GM12878 (cell line): Measurements from ENCODE around the gene RALGPS2. TPM values are rescaled to one million over a fixed set of nuclear protein-coding genes. Genes with fewer than 3 reads are reported as not detected.

ENCODE experiments used
- ATAC-seq: fragments of 200-7000 bp; cut with Tn5 transposase; 3 replicates; pipeline ENCODE4 v1.9.1; 2020; ENCODE audit warnings: mild to moderate bottlenecking, moderate library complexity
- BruUV-seq: library from RNA; stranded (reverse); fragments of 400-500 nt; replicated peaks from 2 replicates; lab custom pipeline; 2021; lab: Mats Ljungman, UMichigan
- CTCF ChIA-PET: fragments of 300-600 bp; sonication (Branson Sonifier 250); formaldehyde crosslinking; extraction: SDS; loops from one replicate; lab custom pipeline; 2021; ENCODE audit warnings: inconsistent platforms; lab: Yijun Ruan, JAX
- POLR2A ChIA-PET: fragments of 350-600 bp; formaldehyde crosslinking; extraction: SDS; loops from one replicate; lab custom pipeline; 2021; ENCODE audit warnings: inconsistent platforms; lab: Charles Lee
- RAD21 ChIA-PET: fragments of 300-600 bp; sonication (Branson Sonifier 250); formaldehyde crosslinking; loops from one replicate; lab custom pipeline; 2023; ENCODE audit warnings: antibody characterized with exemption; ENCODE audit not compliant: unreplicated experiment; lab: Charles Lee
- SMC1A ChIA-PET: fragments of 300-600 bp; sonication (Branson Sonifier 250); formaldehyde crosslinking; loops from one replicate; lab custom pipeline; 2023; ENCODE audit not compliant: unreplicated experiment, uncharacterized antibody; lab: Charles Lee
- DNase-seq: peaks from one replicate; pipeline ENCODE4 v3.0.0-alpha.2; 2011; ENCODE audit warnings: low read depth, low spot score
- FAIRE-seq: peaks from 3 replicates; lab custom pipeline; 2011; peaks lifted over from hg19 to GRCh38; lab: Jason Lieb, UNC
- H2AFZ ChIP-seq: 2 replicates; pipeline ENCODE4 v1.6.0; 2011; ENCODE audit warnings: low read depth, low read length, control low read depth; ENCODE audit not compliant: control insufficient read depth
- H3K27ac ChIP-seq: 2 replicates; pipeline ENCODE4 v1.5.1; 2011; ENCODE audit warnings: control low read depth; ENCODE audit not compliant: control insufficient read depth, insufficient read depth
- H3K27me3 ChIP-seq, 2 experiments: replicated peaks in 1 of 2; 2 replicates each; pipeline versions ENCODE4 v1.6.0 to v1.6.1; 2011; ENCODE audit warnings: low read length in 1 of 2; ENCODE audit not compliant: control insufficient read depth in 2 of 2, insufficient read depth in 2 of 2
- H3K36me3 ChIP-seq, 2 experiments: 2 replicates each; pipeline ENCODE4 v1.5.1; 2011; ENCODE audit warnings: low read length in 1 of 2; ENCODE audit not compliant: control insufficient read depth in 2 of 2, insufficient read depth in 2 of 2
- H3K4me1 ChIP-seq: 2 replicates; pipeline ENCODE4 v1.6.1; 2011; ENCODE audit warnings: mild to moderate bottlenecking, low read length, moderate library complexity, mixed read lengths; ENCODE audit not compliant: control insufficient read depth, insufficient read depth
- H3K4me2 ChIP-seq: 2 replicates; pipeline ENCODE4 v1.6.0; 2011; ENCODE audit warnings: control low read depth; ENCODE audit not compliant: control insufficient read depth, insufficient read depth
- H3K4me3 ChIP-seq: fragments of 200-600 bp; sonication (generic); 2 replicates; pipeline ENCODE4 v1.5.1; 2016
- H3K79me2 ChIP-seq: 2 replicates; pipeline ENCODE4 v1.6.0; 2011; ENCODE audit warnings: low read length; ENCODE audit not compliant: control insufficient read depth, insufficient read depth
- H3K9ac ChIP-seq: 2 replicates; pipeline ENCODE4 v1.8.0; 2011; ENCODE audit warnings: low read length, control low read depth, mixed read lengths; ENCODE audit not compliant: control insufficient read depth, insufficient read depth
- H3K9me3 ChIP-seq: replicated peaks from 3 replicates; pipeline ENCODE4 v1.5.1; 2011; ENCODE audit warnings: mild to moderate bottlenecking, low read length; ENCODE audit not compliant: control insufficient read depth, insufficient read depth
- H4K20me1 ChIP-seq: 2 replicates; pipeline ENCODE4 v1.6.0; 2011; ENCODE audit not compliant: control insufficient read depth, insufficient read depth
- CBX3 ChIP-seq: fragments of 200-600 bp; sonication (generic); IDR thresholded peaks from 2 replicates; pipeline ENCODE4 v1.6.1; 2016; ENCODE audit warnings: low read depth, borderline replicate concordance
- PAX5 ChIP-seq: IDR thresholded peaks from 2 replicates; pipeline ENCODE4 v1.6.1; 2011; ENCODE audit warnings: low read depth, low read length, borderline replicate concordance
- SIN3A ChIP-seq: IDR thresholded peaks from 2 replicates; pipeline ENCODE4 v1.6.1; 2012; ENCODE audit warnings: low read depth, low read length, improper control_type of control experiment
- SIX5 ChIP-seq: IDR thresholded peaks from 2 replicates; pipeline ENCODE4 v1.6.1; 2011; ENCODE audit warnings: mild to moderate bottlenecking, low read depth, low read length, moderate library complexity; ENCODE audit not compliant: severe bottlenecking
- ZNF384 ChIP-seq: IDR thresholded peaks from 2 replicates; pipeline ENCODE4 v1.6.1; 2012; ENCODE audit warnings: low read depth, mild to moderate bottlenecking, low read length, improper control_type of control experiment, borderline replicate concordance
- WGBS: methylation state at CpG from one replicate; pipeline ENCODE4 v1.1.6; 2016; ENCODE audit warnings: low lambda C conversion rate; ENCODE audit not compliant: insufficient replicate concordance, insufficient coverage; ENCODE audit errors: missing lambda C conversion rate; 5-methylcytosine and 5-hydroxymethylcytosine counted together
- in situ Hi-C: fragments of 300-500 bp; cut with MboI; formaldehyde crosslinking; loops from 9 replicates; pipeline ENCODE4 v1.14.3; 2018; ENCODE audit warnings: mixed read lengths
- intact Hi-C: fragments of 100-400 bp; cut with micrococcal nuclease; formaldehyde crosslinking; loops from one replicate; pipeline ENCODE4 v1.14.2; 2022; ENCODE audit not compliant: unreplicated experiment
- polyA plus RNA-seq, 11 experiments: library from polyadenylated mRNA; depleted of rRNA in 4 of 11; unstranded in 6 of 11; stranded (reverse) in 5 of 11; fragments of >200 nt; fragmentation: Nextera tagmentation in 4 of 11; fragmentation: Illumina TruSeq in 1 of 11; extraction: Ambion mirVana in 4 of 11; extraction: Trizol in 1 of 11; gene quantifications; 1 replicate in 1 of 11; 2 replicates in 10 of 11; pipeline versions ENCODE4 v1.2.1 to v1.2.3, GENCODE V29; 2011 to 2016; ENCODE audit warnings: inconsistent platforms in 2 of 11, missing spikeins in 2 of 11, low read depth in 1 of 11
- total RNA-seq, 4 experiments: library from RNA; depleted of rRNA in 3 of 4; stranded (reverse); fragments of >200 nt in 3 of 4; fragmentation: Illumina TruSeq in 1 of 4; extraction: Trizol in 1 of 4; gene quantifications; 2 replicates each; pipeline versions ENCODE4 v1.2.1 to v1.2.3, GENCODE V29; 2013 to 2021
- TF ChIP-seq, protein P1 (sequence below): fragments of 150-350 bp; IDR thresholded peaks from 2 replicates; pipeline ENCODE4 v1.6.1; 2016; ENCODE audit warnings: low read depth, low read length
- TF ChIP-seq, protein P2 (sequence below): IDR thresholded peaks from 2 replicates; pipeline ENCODE4 v1.6.1; 2012; ENCODE audit warnings: low read length, inconsistent platforms

The RALGPS2 gene
- total and polyA plus RNA-seq, 10 of the 15 experiments (the other 5 are each of a cell fraction or from before 2014, with no cell fraction given) = 0.08 to 3.7 (median 0.50) TPM

DNA sequence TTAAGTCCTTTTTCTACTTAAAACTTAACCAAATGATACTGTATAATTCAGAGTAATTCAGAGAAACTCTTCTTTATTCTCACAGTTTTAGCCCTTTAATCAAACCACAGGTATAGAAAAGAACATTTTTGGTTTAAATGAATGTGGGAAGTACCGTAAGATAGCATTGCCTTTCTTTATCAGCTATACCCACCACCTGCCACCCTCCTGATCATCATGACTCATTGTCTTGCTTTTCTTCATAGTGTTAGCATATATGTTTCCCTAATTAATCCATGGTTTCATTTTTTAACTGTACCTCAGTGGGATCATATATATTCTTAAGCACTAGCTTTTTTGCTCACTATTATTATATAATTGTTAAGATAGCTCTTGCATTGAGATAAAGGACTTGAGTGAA lies 173.4 kb downstream of the RALGPS2 start:
- Histone ChIP-seq H3K9ac (no peak overlapping the region), H3K79me2 (no peaks in the 10 kb centered on the region), H4K20me1 (no peaks in the 10 kb centered on the region), H3K27me3 (no peaks in the 10 kb centered on the region), H3K4me2 (no peak overlapping the region), H2AFZ (no peak overlapping the region), H3K36me3 (no peaks in the 10 kb centered on the region), H3K9me3 (no peaks in the 10 kb centered on the region), H3K4me3 (no peak overlapping the region), H3K27ac (no peak overlapping the region), H3K4me1 (no peaks in the 10 kb centered on the region)
- TF ChIP-seq PAX5 (no peak), CBX3 (no peak), SIN3A (no peak), SIX5 (no peak), ZNF384 (no peak)
- TF ChIP-seq, protein P1, sequence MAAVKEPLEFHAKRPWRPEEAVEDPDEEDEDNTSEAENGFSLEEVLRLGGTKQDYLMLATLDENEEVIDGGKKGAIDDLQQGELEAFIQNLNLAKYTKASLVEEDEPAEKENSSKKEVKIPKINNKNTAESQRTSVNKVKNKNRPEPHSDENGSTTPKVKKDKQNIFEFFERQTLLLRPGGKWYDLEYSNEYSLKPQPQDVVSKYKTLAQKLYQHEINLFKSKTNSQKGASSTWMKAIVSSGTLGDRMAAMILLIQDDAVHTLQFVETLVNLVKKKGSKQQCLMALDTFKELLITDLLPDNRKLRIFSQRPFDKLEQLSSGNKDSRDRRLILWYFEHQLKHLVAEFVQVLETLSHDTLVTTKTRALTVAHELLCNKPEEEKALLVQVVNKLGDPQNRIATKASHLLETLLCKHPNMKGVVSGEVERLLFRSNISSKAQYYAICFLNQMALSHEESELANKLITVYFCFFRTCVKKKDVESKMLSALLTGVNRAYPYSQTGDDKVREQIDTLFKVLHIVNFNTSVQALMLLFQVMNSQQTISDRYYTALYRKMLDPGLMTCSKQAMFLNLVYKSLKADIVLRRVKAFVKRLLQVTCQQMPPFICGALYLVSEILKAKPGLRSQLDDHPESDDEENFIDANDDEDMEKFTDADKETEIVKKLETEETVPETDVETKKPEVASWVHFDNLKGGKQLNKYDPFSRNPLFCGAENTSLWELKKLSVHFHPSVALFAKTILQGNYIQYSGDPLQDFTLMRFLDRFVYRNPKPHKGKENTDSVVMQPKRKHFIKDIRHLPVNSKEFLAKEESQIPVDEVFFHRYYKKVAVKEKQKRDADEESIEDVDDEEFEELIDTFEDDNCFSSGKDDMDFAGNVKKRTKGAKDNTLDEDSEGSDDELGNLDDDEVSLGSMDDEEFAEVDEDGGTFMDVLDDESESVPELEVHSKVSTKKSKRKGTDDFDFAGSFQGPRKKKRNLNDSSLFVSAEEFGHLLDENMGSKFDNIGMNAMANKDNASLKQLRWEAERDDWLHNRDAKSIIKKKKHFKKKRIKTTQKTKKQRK = no peak
- TF ChIP-seq, protein P2, sequence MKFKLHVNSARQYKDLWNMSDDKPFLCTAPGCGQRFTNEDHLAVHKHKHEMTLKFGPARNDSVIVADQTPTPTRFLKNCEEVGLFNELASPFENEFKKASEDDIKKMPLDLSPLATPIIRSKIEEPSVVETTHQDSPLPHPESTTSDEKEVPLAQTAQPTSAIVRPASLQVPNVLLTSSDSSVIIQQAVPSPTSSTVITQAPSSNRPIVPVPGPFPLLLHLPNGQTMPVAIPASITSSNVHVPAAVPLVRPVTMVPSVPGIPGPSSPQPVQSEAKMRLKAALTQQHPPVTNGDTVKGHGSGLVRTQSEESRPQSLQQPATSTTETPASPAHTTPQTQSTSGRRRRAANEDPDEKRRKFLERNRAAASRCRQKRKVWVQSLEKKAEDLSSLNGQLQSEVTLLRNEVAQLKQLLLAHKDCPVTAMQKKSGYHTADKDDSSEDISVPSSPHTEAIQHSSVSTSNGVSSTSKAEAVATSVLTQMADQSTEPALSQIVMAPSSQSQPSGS = no peak
- ATAC-seq = no peak
- WGBS = 87% methylated on average over 1 of the region's 1 CpG
- CTCF ChIA-PET = interaction anchor here (0.6 to 1.2 kb wide), 2 partner anchors 9 to 1498 kb away, joined by 3 to 5 read pairs; no protein-coding TSS in a partner anchor
- SMC1A ChIA-PET = interaction anchor here (0.8 to 0.9 kb wide), 2 partner anchors 10 to 20 kb away, joined by 3 to 4 read pairs; no protein-coding TSS in a partner anchor
- intact Hi-C loops (no loop called here), in situ Hi-C loops (no loop called here)
- RAD21 ChIA-PET = no interaction called here
- DNase-seq = no peak
- BruUV-seq = no TSS peak
- POLR2A ChIA-PET = no interaction called here
- no peak for FAIRE-seq
